HG03060 (cell line): ENCODE measurements around the gene RIN1.

Experiments
- ATAC-seq: cut with Tn5 transposase; IDR thresholded peaks from one replicate; pipeline ENCODE4 v1.9.1; 2021; ENCODE audit warnings: low read depth, moderate number of reproducible peaks; ENCODE audit not compliant: unreplicated experiment

RIN1 gene

DNA sequence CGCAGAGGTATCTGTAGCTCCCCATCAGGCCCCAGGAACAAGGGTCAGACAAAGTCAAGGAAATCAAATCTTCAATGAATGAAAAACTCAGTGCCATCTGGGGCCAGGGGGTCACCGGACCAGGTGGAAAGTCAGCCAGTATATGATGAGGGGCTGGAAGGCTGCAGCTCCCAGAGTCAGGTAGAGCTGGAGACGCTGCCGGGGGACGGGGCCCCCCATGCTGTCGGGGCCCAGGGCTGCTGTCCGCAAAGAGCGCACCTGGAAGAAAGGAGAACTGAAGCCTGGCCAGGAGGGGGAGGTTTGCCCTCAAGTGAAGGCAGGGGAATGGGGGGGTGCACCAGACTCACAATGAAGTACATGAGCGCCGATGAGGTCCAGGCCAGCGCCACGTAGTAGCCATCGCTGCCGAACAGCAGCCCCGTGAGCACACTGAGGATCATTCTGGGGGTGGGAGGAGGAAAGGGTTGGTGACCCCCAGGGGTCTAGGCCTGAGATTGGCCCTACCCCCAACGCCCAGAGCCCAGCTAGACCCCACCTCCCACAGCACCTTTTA is 51.6 kb downstream of the RIN1 start:
- ATAC-seq = no peak

DNA sequence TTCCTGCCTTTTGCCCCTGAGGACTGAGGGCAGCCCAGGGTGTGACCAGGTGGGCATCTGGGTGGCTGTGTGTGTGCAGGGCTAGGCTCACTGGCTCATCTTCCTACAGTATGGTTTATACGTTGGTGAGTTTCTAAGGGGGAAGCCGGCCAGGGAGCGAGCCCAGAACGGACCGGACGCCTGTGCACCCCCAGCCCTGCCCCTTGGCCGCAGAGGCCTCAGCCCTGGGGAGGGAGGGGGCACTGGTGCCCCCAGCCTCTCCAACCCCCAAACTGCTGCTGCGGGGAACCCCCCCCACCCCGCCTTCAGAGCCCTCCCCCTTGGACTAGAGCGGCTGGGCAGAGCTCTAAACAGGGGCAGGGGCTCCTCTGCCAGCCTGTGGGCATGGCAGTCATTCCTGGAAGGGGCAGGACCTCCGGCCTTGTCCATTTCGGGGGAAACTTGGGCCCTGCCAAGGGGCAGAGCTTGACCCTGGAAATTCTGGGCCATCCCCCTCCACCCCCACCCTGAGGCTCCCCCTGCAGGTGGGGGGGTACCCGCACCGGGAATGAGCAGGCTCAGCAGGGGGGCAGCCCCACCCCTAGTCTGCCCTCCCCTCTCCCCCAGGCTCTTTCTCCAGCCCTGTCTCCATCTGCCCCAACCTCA is 52.7 kb downstream of the RIN1 start:
- no peak for ATAC-seq

DNA sequence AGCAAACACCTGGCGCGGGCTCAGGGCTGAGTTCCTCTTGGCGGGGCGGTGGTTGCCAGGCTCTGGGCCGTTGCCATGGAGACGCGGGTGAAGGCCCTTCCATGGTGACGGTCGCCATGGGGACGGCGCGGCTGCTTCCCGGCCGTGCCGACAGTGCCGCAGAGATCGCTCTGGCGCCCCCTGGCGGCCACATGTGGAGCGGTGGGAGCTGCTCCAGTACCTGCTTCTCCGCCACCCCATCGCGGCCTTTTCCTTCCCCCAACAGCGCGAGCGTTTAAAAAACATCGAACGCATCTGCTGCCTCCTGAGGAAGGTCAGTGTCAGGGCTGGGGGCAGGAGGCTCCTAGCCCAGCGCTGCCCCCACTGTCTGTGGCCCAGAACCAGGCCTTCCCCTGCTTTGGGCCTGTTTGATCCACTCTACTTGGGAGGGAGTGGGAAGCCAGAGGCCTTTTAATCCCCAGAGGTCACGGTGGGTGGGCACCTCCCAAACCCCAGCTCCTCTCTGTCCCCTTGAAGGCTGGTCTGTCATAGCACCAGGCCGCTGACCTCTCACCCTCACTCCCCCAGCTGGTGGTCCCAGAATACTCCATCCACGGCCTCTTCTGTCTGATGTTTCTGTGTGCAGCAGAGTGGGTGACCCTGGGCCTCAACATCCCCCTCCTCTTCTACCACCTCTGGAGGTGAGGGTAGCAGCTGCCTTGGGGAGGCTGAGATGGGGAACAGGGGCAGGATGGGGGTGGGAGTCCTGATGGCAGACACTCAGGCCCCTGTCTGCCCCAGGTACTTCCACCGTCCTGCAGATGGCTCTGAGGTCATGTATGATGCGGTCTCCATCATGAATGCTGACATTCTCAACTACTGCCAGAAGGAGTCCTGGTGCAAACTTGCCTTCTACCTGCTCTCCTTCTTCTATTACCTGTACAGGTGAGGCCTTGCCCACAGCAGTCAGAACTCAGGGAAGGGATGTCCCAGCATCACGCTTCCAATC is 53.5 kb downstream of the RIN1 start:
- peak; percentile 62 for ATAC-seq
